RWPE1 (cell line): ENCODE data around the gene TRIM8.

ENCODE experiments used
- CTCF ChIA-PET: fragments of 350-600 bp; sonication (Branson Sonifier 250); formaldehyde crosslinking; extraction: SDS; loops from one replicate; lab custom pipeline; 2021; lab: Yijun Ruan, JAX
- POLR2A ChIA-PET: fragments of 400-600 bp; formaldehyde crosslinking; extraction: SDS; loops from one replicate; lab custom pipeline; 2020; ENCODE audit warnings: antibody characterized with exemption; ENCODE audit not compliant: low non-redundant PET; lab: Yijun Ruan, JAX
- DNase-seq: peaks from one replicate; pipeline ENCODE4 v3.0.0; 2012; ENCODE audit warnings: low spot score
- H3K27ac ChIP-seq: fragments of 450-650 bp; 2 replicates; pipeline ENCODE4 v1.5.1; 2017
- CTCF ChIP-seq: fragments of 450-650 bp; conservative IDR thresholded peaks from 2 replicates; pipeline ENCODE4 v1.5.1; 2017; ENCODE audit warnings: low read depth, mild to moderate bottlenecking

Gene TRIM8

DNA sequence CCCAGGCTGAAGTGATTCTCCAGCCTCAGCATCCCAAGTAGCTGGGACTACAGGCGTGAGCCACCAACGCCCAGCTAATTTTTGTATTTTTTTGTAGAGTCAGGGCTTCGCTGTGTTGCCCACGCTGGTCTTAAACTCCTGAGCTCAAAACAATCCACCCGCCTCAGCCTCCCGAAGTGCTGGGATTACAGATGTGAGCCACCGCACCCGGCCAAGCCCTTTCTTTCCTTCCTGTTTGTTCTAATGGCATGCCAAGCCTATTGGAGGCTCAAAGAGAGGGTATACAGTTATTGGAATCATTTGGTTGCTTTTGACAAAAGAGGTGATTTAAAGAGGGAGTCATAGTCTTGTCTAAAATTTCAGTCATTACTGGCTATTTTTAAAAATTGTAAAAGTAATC, 46.0 kb upstream of the TRIM8 start:
- ChIA-PET POLR2A (no interaction called here), CTCF (interaction anchor here (0.6 kb wide), 1 partner anchor 29 kb away, joined by 5 read pairs; no protein-coding TSS in a partner anchor)
- no peak overlapping the region for H3K27ac ChIP-seq
- DNase-seq = no peak
- no peak for TF ChIP-seq CTCF

DNA sequence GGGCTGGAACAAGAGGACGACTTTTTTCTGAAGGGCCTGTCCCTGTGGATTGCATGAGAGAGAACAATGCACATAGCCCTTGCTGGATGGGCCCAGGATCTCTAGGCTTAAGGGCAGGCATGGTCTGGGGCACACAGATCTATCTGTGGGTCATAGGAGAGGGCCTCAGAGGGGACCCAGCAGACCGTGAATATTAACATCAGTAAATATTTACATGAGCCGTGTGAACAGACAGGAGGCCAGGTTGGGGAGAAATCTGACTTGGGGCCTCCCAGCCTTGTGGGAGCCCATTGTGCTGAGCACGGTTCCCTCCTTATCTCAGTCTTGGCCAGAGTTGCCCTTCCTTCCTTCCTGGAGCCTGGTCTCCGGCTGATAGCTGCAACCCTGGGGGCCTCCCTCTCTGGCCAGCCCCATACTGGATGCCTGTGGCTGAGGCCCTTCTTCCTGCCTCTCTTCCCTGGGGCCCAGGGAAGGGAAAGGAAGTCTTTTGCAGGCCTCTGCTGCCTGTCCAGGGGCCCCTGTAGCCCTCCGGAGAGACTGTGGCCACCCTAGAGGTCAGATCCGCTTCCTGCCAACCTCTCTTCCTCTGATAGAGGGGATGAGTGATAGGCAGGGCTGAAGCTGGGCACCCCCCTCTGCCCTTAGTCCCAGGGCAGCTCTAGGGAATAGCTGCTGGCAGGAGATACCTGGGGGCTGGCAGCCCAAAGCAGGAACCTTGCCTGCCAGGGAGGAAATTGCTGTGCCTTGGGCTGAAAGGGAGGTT, 44.5 kb upstream of the TRIM8 start:
- no peak overlapping the region for H3K27ac ChIP-seq
- TF ChIP-seq CTCF = no peak
- POLR2A ChIA-PET = no interaction called here
- CTCF ChIA-PET = interaction anchor here (0.6 to 0.9 kb wide), 4 partner anchors 15 to 36 kb away, joined by 3 to 7 read pairs (median 3); no protein-coding TSS in a partner anchor
- no peak for DNase-seq

- POLR2A ChIA-PET = no interaction called here
- TF ChIP-seq CTCF = no peak
- no peak for DNase-seq
- no peak overlapping the region for H3K27ac ChIP-seq
- CTCF ChIA-PET = interaction anchor here (0.6 to 1.0 kb wide), 2 partner anchors 17 to 239 kb away, joined by 3 to 5 read pairs; no protein-coding TSS in a partner anchor
Observed at GRCh38 chr10:102600816-102601215, 43.5 kb upstream of the TRIM8 start.

- CTCF ChIA-PET = interaction anchor here (0.7 to 1.0 kb wide), 3 partner anchors 18 to 68 kb away, joined by 3 to 5 read pairs (median 5); no protein-coding TSS in a partner anchor
- POLR2A ChIA-PET = no interaction called here
Observed at GRCh38 chr10:102601639-102602038, 42.6 kb upstream of the TRIM8 start.

GRCh38 chr10:102602272-102603045, 41.8 kb upstream of the TRIM8 start:
- POLR2A ChIA-PET = no interaction called here
- CTCF ChIA-PET = interaction anchor here (0.6 to 1.0 kb wide), 3 partner anchors 36 to 653 kb away, joined by 3 to 5 read pairs (median 3); no protein-coding TSS in a partner anchor

More at GRCh38 chr10:102601639-102602038, 42.6 kb upstream of the TRIM8 start:
- TF ChIP-seq CTCF = no peak
- DNase-seq = no peak
- no peak overlapping the region for H3K27ac ChIP-seq

More at GRCh38 chr10:102602272-102603045, 41.8 kb upstream of the TRIM8 start:
- H3K27ac ChIP-seq = peak overlapping the region; percentile 30
- no peak for DNase-seq
- TF ChIP-seq CTCF = no peak
